ENCODE results near the gene GPRC5A. TPM values are rescaled to one million over a fixed set of nuclear protein-coding genes. Genes with fewer than 3 reads are reported as not detected.

Gene GPRC5A
- total and polyA plus RNA-seq, 2 of the 4 experiments (the other 2 are of a cell fraction): 49.6 to 201 TPM

DNA sequence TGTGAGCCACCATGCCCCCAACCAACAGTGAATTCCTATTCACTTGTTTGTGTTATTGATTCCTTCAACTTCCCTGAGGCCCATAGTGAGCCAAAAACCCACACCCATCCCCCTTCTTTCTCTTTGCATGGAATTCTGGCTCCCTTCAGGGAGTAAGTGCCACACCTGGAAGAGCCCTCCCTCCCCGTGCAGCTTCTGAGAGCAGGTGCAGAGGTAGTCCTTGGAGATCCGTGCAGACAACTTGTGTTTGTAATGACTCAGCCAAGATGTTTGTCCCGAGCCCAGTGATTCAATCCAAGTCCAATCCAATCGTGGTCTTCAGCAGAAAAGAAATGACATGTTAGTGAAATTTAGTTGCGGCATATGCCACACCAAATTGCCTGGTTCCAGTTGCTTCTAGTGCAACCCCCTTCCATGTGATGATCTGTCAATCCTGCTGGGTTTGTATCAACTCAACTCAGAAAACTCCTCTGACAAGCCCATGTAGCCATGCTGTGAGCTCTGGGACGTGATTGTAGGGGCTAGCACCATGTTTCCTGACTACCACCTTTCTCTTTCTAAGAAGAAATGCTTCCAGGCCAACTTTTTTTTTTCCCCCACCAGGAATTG is 27.5 kb downstream of the GPRC5A start:
- TF ChIP-seq POLR2A (IDR thresholded peaks at IDR 0.05; ENCODE audit: low read depth, low read length) (no peak), MAFK (IDR thresholded peaks at IDR 0.05; ENCODE audit: low read depth, low read length) (no peak), RAD21 (IDR thresholded peaks at IDR 0.05; ENCODE audit: low read length) (no peak), FOS (IDR thresholded peaks at IDR 0.05; ENCODE audit: low read depth, low read length) (no peak), MAZ (IDR thresholded peaks at IDR 0.05; ENCODE audit: borderline replicate concordance, low read depth, low read length) (no peak), CHD1 (IDR thresholded peaks at IDR 0.05; ENCODE audit: low read depth, low read length) (no peak), NFE2L2 (IDR thresholded peaks at IDR 0.05; ENCODE audit: low read depth, low read length) (no peak), RFX5 (IDR thresholded peaks at IDR 0.05; ENCODE audit: low read depth, low read length) (no peak), SMC3 (IDR thresholded peaks at IDR 0.05; ENCODE audit: low read depth, low read length) (no peak), CEBPB (IDR thresholded peaks at IDR 0.05; ENCODE audit: low read depth, low read length) (no peak), BHLHE40 (IDR thresholded peaks at IDR 0.05; ENCODE audit: low read depth, low read length) (no peak), MXI1 (IDR thresholded peaks at IDR 0.05; ENCODE audit: borderline replicate concordance, low read depth, low read length) (no peak), RCOR1 (IDR thresholded peaks at IDR 0.05; ENCODE audit: insufficient replicate concordance, low read length) (no peak)
- TF ChIP-seq, protein P1, sequence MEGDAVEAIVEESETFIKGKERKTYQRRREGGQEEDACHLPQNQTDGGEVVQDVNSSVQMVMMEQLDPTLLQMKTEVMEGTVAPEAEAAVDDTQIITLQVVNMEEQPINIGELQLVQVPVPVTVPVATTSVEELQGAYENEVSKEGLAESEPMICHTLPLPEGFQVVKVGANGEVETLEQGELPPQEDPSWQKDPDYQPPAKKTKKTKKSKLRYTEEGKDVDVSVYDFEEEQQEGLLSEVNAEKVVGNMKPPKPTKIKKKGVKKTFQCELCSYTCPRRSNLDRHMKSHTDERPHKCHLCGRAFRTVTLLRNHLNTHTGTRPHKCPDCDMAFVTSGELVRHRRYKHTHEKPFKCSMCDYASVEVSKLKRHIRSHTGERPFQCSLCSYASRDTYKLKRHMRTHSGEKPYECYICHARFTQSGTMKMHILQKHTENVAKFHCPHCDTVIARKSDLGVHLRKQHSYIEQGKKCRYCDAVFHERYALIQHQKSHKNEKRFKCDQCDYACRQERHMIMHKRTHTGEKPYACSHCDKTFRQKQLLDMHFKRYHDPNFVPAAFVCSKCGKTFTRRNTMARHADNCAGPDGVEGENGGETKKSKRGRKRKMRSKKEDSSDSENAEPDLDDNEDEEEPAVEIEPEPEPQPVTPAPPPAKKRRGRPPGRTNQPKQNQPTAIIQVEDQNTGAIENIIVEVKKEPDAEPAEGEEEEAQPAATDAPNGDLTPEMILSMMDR (conservative IDR thresholded peaks at IDR 0.05; ENCODE audit: low read depth, low read length): no peak
- TF ChIP-seq, protein P2, sequence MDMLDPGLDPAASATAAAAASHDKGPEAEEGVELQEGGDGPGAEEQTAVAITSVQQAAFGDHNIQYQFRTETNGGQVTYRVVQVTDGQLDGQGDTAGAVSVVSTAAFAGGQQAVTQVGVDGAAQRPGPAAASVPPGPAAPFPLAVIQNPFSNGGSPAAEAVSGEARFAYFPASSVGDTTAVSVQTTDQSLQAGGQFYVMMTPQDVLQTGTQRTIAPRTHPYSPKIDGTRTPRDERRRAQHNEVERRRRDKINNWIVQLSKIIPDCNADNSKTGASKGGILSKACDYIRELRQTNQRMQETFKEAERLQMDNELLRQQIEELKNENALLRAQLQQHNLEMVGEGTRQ (IDR thresholded peaks at IDR 0.05; ENCODE audit: low read depth, low read length): no peak
- TF ChIP-seq, protein P3, sequence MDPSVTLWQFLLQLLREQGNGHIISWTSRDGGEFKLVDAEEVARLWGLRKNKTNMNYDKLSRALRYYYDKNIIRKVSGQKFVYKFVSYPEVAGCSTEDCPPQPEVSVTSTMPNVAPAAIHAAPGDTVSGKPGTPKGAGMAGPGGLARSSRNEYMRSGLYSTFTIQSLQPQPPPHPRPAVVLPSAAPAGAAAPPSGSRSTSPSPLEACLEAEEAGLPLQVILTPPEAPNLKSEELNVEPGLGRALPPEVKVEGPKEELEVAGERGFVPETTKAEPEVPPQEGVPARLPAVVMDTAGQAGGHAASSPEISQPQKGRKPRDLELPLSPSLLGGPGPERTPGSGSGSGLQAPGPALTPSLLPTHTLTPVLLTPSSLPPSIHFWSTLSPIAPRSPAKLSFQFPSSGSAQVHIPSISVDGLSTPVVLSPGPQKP (IDR thresholded peaks at IDR 0.05; ENCODE audit: borderline replicate concordance, low read depth, low read length): no peak
- Histone ChIP-seq H3K9ac (ENCODE audit: low read depth, low read length) (no peak overlapping the region), H3K36me3 (ENCODE audit: control insufficient read depth, insufficient read depth, low read length) (peaks cover 16% of the 10 kb centered on the region), H3K27ac (ENCODE audit: insufficient read depth, low read length) (no peak overlapping the region), H3K4ac (ENCODE audit: low read depth, low read length) (no peak overlapping the region), H2AK5ac (ENCODE audit: low read depth, low read length) (0 out of 2 replicates have a peak overlapping the region, but pooled peaks have one; percentile 1), H3K14ac (replicated peaks; ENCODE audit: low read depth, low read length) (peak overlapping the region; percentile 14; the same call in 1 of the 2 replicates), H3K23ac (ENCODE audit: low read depth, low read length) (no peak overlapping the region), H3K18ac (ENCODE audit: low read depth, low read length) (no peak overlapping the region), H3K27me3 (ENCODE audit: control insufficient read depth, insufficient read depth, low read length) (no peaks in the 10 kb centered on the region), H3K9me1 (ENCODE audit: insufficient read depth, low read length) (peaks cover 8% of the 10 kb centered on the region), H3K4me1 (ENCODE audit: control insufficient read depth, insufficient read depth, low read length) (peaks cover 8% of the 10 kb centered on the region), H3K79me1 (ENCODE audit: low read depth in 1 of 2, low read length in 2 of 2) (peaks cover 15 to 32% of the 10 kb centered on the region in 2 experiments), H2BK120ac (ENCODE audit: low read depth, low read length) (no peak overlapping the region), H2BK5ac (ENCODE audit: low read depth, low read length, poor library complexity, severe bottlenecking) (no peak overlapping the region), H3K4me2 (ENCODE audit: low read depth, low read length) (no peak overlapping the region), H3K9me3 (ENCODE audit: control insufficient read depth, insufficient read depth, low read length) (no peaks in the 10 kb centered on the region), H2BK15ac (ENCODE audit: low read depth, low read length) (no peak overlapping the region), H2AFZ (replicated peaks; ENCODE audit: low read length, poor library complexity) (no peak overlapping the region), H2BK20ac (ENCODE audit: low read depth, low read length) (no peak overlapping the region), H3K4me3 (ENCODE audit: insufficient read depth, low read depth, low read length) (no peak overlapping the region), H4K5ac (ENCODE audit: low read depth, low read length) (no peak overlapping the region), H4K20me1 (ENCODE audit: insufficient read depth, low read length) (peaks cover 7% of the 10 kb centered on the region), H4K8ac (ENCODE audit: low read depth in 2 of 2, low read length in 2 of 2) (no peak overlapping the region), H2AK9ac (replicated peaks; ENCODE audit: low read depth, low read length, poor library complexity) (no peak overlapping the region), H3K56ac (ENCODE audit: extremely low read depth, insufficient read depth, low read length) (no peak overlapping the region), H4K91ac (ENCODE audit: insufficient read depth, low read depth, low read length) (no peak overlapping the region)
- 65% methylated on average over 4 of the region's 6 CpGs; no CpG with 5 or more reads in 1 of the 2 experiments for WGBS, 2 experiments (ENCODE audit: extremely low coverage in 2 of 2, insufficient read length in 1 of 2)
- CTCF ChIA-PET: interaction anchor here (0.5 to 1.3 kb wide), 3 partner anchors 20 to 64 kb away, joined by 3 to 5 read pairs (median 3); no protein-coding TSS in a partner anchor
- dilution Hi-C loops (cut with HindIII; ENCODE audit: low sequenced_read_pairs, unreplicated experiment) (no loop called here), in situ Hi-C loops (cut with MboI; ENCODE audit: low sequenced_read_pairs) (loop anchor here (5.0 to 25.0 kb wide), 4 partner anchors 63 to 618 kb away; no protein-coding TSS in a partner anchor), intact Hi-C loops (cut with micrococcal nuclease) (loop anchor here (5.0 kb wide), 1 partner anchor 132 kb away; the partner anchor contains the start of gene APOLD1)
- DNase-seq (no peak), ATAC-seq (ENCODE audit: low read depth) (no peak)
- POLR2A ChIA-PET (ENCODE audit: unreplicated experiment): no interaction called here
- BruUV-seq (replicated peaks): no TSS peak
